Neural cell (in vitro differentiated cells): Measurements from ENCODE around the gene BTK. TPM values are rescaled to one million over a fixed set of nuclear protein-coding genes. Genes with fewer than 3 reads are reported as not detected.

Experiments
- H2AFZ ChIP-seq: fragments of 200-600, 300-800 bp; sonication (generic), shearing (Covaris generic); 2 replicates; pipeline ENCODE4 v1.6.0; 2014; ENCODE audit warnings: low read depth, mild to moderate bottlenecking, antibody characterized with exemption, low read length, moderate library complexity
- H3F3A ChIP-seq: fragments of 200-600 bp; shearing (Covaris generic); 2 replicates; pipeline ENCODE4 v1.6.1; 2016; ENCODE audit warnings: mild to moderate bottlenecking, moderate library complexity, mixed read lengths, antibody characterized with exemption, low read length; ENCODE audit not compliant: insufficient read depth, poor library complexity, severe bottlenecking
- H3K27ac ChIP-seq: fragments of 200-600, 300-800 bp; sonication (generic), shearing (Covaris generic); 2 replicates; pipeline ENCODE4 v1.5.1; 2014; ENCODE audit warnings: mild to moderate bottlenecking, low read length, moderate library complexity
- H3K27me3 ChIP-seq: fragments of 300-800, 200-600 bp; sonication (generic), shearing (Covaris generic); 2 replicates; pipeline ENCODE4 v1.6.0; 2014; ENCODE audit warnings: mild to moderate bottlenecking, low read depth, low read length, moderate library complexity; ENCODE audit not compliant: insufficient read depth
- H3K36me3 ChIP-seq: fragments of 300-800, 200-600 bp; sonication (generic), shearing (Covaris generic); 2 replicates; pipeline ENCODE4 v1.5.1; 2014; ENCODE audit warnings: mild to moderate bottlenecking, antibody characterized with exemption, low read length, moderate library complexity; ENCODE audit not compliant: insufficient read depth
- H3K4me2 ChIP-seq: fragments of 300-800, 200-600 bp; sonication (generic), shearing (Covaris generic); 2 replicates; pipeline ENCODE4 v1.6.0; 2014; ENCODE audit warnings: mild to moderate bottlenecking, low read length
- H3K4me3 ChIP-seq: fragments of 300-800, 200-600 bp; sonication (generic), shearing (Covaris generic); 2 replicates; pipeline ENCODE4 v1.5.1; 2014; ENCODE audit warnings: mild to moderate bottlenecking, low read length, moderate library complexity
- H3K79me2 ChIP-seq: fragments of 200-600 bp; shearing (Covaris generic); replicated peaks from 2 replicates; pipeline ENCODE4 v1.6.0; 2014; ENCODE audit warnings: mild to moderate bottlenecking, low read length, moderate library complexity; ENCODE audit not compliant: insufficient read depth
- H3K9ac ChIP-seq: fragments of 300-800, 200-600 bp; sonication (generic), shearing (Covaris generic); 2 replicates; pipeline ENCODE4 v1.6.1; 2016; ENCODE audit warnings: mild to moderate bottlenecking, low read length, mixed read lengths
- H3K9me2 ChIP-seq: fragments of 200-600 bp; shearing (Covaris generic); 2 replicates; pipeline ENCODE4 v1.6.1; 2016; ENCODE audit warnings: mild to moderate bottlenecking, low read length, mixed read lengths; ENCODE audit not compliant: insufficient read depth
- H3K9me3 ChIP-seq: fragments of 200-600, 300-800 bp; sonication (generic), shearing (Covaris generic); 2 replicates; pipeline ENCODE4 v1.6.1; 2016; ENCODE audit warnings: mild to moderate bottlenecking, mixed run types, low read length, moderate library complexity, mixed read lengths
- H4K20me1 ChIP-seq: fragments of 200-600 bp; shearing (Covaris generic); 2 replicates; pipeline ENCODE4 v1.6.1; 2016; ENCODE audit warnings: mild to moderate bottlenecking, mixed run types; ENCODE audit not compliant: insufficient read depth
- EP300 ChIP-seq: fragments of 450-650 bp; conservative IDR thresholded peaks from 2 replicates; pipeline ENCODE4 v1.6.1; 2014; ENCODE audit warnings: antibody characterized with exemption, mild to moderate bottlenecking, moderate library complexity; ENCODE audit not compliant: poor library complexity, severe bottlenecking
- EZH2 ChIP-seq: fragments of 200-600, 300-800 bp; shearing (Covaris generic), sonication (generic); IDR thresholded peaks from 2 replicates; pipeline ENCODE4 v1.6.1; 2014; ENCODE audit warnings: antibody characterized with exemption, low read length, borderline replicate concordance, mild to moderate bottlenecking; ENCODE audit not compliant: insufficient read depth, poor library complexity, severe bottlenecking
- MXI1 ChIP-seq: fragments of 450-650 bp; conservative IDR thresholded peaks from 2 replicates; pipeline ENCODE4 v1.6.1; 2014; ENCODE audit warnings: antibody characterized with exemption, mild to moderate bottlenecking; ENCODE audit not compliant: poor library complexity, severe bottlenecking
- POLR2AphosphoS5 ChIP-seq: IDR thresholded peaks from 2 replicates; pipeline ENCODE4 v1.6.1; 2012
- RAD21 ChIP-seq: fragments of 450-650 bp; conservative IDR thresholded peaks from 2 replicates; pipeline ENCODE4 v1.6.1; 2014; ENCODE audit warnings: antibody characterized with exemption, mild to moderate bottlenecking, moderate library complexity
- SMC3 ChIP-seq: fragments of 450-650 bp; conservative IDR thresholded peaks from 2 replicates; pipeline ENCODE4 v1.6.1; 2014; ENCODE audit warnings: antibody characterized with exemption, mild to moderate bottlenecking, moderate library complexity; ENCODE audit not compliant: poor library complexity
- TAF1 ChIP-seq: IDR thresholded peaks from 2 replicates; pipeline ENCODE4 v1.6.1; 2012; ENCODE audit warnings: low read depth
- polyA plus RNA-seq: library from polyadenylated mRNA; depleted of rRNA; stranded (reverse); fragments of >200 nt; gene quantifications from 2 replicates; pipeline ENCODE4 v1.2.3, GENCODE V29; 2014
- TF ChIP-seq, protein P1 (sequence below): fragments of 450-650 bp; IDR thresholded peaks from 2 replicates; pipeline ENCODE4 v1.5.1; 2014; ENCODE audit warnings: antibody characterized with exemption, mild to moderate bottlenecking, moderate library complexity; ENCODE audit not compliant: poor library complexity, severe bottlenecking
- TF ChIP-seq, protein P2 (sequence below): IDR thresholded peaks from 2 replicates; pipeline ENCODE4 v1.6.1; 2012; ENCODE audit warnings: borderline replicate concordance

The BTK gene
- polyA plus RNA-seq, 1 donor from 2014 or later = not detected

DNA sequence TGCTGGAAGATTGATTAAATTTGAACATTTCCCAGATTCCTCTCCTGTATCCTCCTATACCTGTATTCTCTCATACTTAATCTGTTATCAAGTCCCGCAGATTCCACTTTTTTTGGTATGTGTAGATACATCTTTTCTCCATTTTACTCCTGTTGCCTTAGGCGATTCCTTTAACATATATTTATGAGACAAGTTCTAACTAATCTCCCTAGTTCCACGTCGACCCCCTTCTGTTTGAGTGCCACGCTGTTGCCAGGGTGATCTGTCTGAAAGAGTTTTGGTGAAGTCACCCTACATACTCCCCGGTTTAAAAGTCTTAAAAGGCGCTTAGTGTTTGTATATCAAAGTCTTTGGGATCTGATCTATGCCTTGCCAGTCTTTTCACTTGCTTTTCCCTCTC, 24.5 kb upstream of the BTK start:
- no peaks in the 10 kb centered on the region for H3F3A ChIP-seq
- no peaks in the 10 kb centered on the region for H3K36me3 ChIP-seq
- no peaks in the 10 kb centered on the region for H3K9me3 ChIP-seq
- no peaks in the 10 kb centered on the region for H3K27me3 ChIP-seq
- H3K9me2 ChIP-seq = no peaks in the 10 kb centered on the region
- H3K4me3 ChIP-seq = peak overlapping the region; percentile 79
- no peak for TF ChIP-seq EP300
- TF ChIP-seq, protein P1, sequence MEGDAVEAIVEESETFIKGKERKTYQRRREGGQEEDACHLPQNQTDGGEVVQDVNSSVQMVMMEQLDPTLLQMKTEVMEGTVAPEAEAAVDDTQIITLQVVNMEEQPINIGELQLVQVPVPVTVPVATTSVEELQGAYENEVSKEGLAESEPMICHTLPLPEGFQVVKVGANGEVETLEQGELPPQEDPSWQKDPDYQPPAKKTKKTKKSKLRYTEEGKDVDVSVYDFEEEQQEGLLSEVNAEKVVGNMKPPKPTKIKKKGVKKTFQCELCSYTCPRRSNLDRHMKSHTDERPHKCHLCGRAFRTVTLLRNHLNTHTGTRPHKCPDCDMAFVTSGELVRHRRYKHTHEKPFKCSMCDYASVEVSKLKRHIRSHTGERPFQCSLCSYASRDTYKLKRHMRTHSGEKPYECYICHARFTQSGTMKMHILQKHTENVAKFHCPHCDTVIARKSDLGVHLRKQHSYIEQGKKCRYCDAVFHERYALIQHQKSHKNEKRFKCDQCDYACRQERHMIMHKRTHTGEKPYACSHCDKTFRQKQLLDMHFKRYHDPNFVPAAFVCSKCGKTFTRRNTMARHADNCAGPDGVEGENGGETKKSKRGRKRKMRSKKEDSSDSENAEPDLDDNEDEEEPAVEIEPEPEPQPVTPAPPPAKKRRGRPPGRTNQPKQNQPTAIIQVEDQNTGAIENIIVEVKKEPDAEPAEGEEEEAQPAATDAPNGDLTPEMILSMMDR = no peak
- no peak for TF ChIP-seq POLR2AphosphoS5
- TF ChIP-seq TAF1 = no peak
- TF ChIP-seq, protein P2, sequence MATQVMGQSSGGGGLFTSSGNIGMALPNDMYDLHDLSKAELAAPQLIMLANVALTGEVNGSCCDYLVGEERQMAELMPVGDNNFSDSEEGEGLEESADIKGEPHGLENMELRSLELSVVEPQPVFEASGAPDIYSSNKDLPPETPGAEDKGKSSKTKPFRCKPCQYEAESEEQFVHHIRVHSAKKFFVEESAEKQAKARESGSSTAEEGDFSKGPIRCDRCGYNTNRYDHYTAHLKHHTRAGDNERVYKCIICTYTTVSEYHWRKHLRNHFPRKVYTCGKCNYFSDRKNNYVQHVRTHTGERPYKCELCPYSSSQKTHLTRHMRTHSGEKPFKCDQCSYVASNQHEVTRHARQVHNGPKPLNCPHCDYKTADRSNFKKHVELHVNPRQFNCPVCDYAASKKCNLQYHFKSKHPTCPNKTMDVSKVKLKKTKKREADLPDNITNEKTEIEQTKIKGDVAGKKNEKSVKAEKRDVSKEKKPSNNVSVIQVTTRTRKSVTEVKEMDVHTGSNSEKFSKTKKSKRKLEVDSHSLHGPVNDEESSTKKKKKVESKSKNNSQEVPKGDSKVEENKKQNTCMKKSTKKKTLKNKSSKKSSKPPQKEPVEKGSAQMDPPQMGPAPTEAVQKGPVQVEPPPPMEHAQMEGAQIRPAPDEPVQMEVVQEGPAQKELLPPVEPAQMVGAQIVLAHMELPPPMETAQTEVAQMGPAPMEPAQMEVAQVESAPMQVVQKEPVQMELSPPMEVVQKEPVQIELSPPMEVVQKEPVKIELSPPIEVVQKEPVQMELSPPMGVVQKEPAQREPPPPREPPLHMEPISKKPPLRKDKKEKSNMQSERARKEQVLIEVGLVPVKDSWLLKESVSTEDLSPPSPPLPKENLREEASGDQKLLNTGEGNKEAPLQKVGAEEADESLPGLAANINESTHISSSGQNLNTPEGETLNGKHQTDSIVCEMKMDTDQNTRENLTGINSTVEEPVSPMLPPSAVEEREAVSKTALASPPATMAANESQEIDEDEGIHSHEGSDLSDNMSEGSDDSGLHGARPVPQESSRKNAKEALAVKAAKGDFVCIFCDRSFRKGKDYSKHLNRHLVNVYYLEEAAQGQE = no peak
- TF ChIP-seq MXI1 = no peak
- TF ChIP-seq RAD21 = no peak
- no peak for TF ChIP-seq EZH2
- no peak for TF ChIP-seq SMC3
- H3K4me2 ChIP-seq = peak overlapping the region; percentile 73
- peaks cover 34% of the 10 kb centered on the region for H3K79me2 ChIP-seq
- H3K9ac ChIP-seq = no peak overlapping the region
- no peaks in the 10 kb centered on the region for H4K20me1 ChIP-seq
- H2AFZ ChIP-seq = no peak overlapping the region
- no peak overlapping the region for H3K27ac ChIP-seq

DNA sequence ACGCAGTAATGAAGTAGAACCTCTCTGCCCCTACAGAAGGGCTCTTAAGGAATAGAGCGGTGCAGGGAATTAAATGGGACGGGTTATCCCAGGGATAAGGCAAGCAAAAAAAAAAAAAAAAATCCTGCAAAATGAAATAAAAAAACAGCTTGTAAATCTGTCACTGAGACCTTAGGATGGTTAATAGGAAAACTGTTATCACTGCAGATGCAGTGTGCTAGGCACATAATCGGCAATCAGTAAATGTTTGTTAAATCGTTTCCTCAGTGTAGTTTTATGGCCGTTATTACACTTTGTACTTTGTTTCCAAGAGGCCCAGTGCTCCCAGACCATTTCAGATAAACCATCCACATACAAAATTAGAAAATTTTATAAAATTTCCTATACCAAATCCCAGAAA, 23.1 kb upstream of the BTK start:
- Histone ChIP-seq H3K9ac (peak overlapping the region; percentile 89), H2AFZ (no peak overlapping the region), H3K9me3 (no peaks in the 10 kb centered on the region), H3K4me3 (peak overlapping the region; percentile 79), H3K27ac (peak overlapping the region; percentile 96), H3K79me2 (peaks cover 34% of the 10 kb centered on the region), H3K27me3 (no peaks in the 10 kb centered on the region), H3K36me3 (no peaks in the 10 kb centered on the region), H4K20me1 (no peaks in the 10 kb centered on the region), H3K9me2 (no peaks in the 10 kb centered on the region), H3K4me2 (peak overlapping the region; percentile 73), H3F3A (no peaks in the 10 kb centered on the region)
- no peak for TF ChIP-seq POLR2AphosphoS5
- TF ChIP-seq, protein P2 = no peak
